ENCODE data around the gene CMPK2.
"Not testable (repeated sequence)": the region's sequence is repeated elsewhere in the genome, so short reads cannot be mapped to it uniquely, and the experiment has no call there.

Gene CMPK2, protein sequence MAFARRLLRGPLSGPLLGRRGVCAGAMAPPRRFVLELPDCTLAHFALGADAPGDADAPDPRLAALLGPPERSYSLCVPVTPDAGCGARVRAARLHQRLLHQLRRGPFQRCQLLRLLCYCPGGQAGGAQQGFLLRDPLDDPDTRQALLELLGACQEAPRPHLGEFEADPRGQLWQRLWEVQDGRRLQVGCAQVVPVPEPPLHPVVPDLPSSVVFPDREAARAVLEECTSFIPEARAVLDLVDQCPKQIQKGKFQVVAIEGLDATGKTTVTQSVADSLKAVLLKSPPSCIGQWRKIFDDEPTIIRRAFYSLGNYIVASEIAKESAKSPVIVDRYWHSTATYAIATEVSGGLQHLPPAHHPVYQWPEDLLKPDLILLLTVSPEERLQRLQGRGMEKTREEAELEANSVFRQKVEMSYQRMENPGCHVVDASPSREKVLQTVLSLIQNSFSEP

DNA sequence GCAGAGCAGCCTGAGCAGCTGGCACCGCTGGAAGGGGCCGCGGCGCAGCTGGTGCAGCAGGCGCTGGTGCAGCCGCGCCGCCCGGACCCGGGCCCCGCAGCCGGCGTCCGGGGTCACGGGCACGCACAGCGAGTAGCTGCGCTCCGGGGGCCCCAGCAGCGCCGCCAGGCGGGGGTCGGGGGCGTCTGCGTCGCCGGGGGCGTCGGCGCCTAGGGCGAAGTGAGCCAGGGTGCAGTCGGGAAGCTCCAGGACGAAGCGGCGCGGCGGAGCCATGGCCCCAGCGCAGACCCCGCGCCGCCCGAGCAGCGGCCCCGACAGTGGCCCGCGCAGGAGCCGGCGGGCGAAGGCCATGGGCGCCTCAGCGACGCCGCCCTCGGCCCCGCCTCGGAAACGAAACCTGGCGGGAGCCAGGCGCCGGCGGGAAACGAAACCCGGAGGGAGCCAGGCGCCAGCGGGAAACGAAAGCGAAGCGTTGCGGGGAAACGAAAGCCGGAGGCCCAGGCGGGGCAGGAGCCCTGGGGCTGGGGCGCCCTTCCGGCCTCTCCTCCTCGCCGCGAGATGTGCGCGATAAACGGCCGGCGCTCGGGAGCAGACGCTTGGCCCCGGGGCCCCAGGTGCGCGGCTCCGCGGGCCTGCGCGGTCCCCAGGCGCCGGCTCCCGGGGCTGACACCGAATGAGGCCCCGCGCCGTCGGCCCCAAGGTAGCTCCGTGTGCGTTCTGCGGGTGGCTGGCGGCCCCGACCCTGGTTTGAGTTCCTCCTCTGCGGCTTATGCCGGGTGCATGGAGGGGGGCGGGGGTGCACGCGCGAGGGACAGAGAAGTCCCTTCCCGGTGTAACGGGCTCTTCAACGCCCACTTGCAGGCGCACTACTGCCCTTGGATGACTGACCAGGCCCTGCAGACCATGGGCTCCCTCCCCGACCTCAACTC, at the start of gene CMPK2:
Gene CMPK2, minus strand, starts transcription at position 562 of the 929 bp plus-strand sequence. Its CDS starts 211 bp downstream, at position 351.
- DNase-seq, result peak; percentile 95

DNA sequence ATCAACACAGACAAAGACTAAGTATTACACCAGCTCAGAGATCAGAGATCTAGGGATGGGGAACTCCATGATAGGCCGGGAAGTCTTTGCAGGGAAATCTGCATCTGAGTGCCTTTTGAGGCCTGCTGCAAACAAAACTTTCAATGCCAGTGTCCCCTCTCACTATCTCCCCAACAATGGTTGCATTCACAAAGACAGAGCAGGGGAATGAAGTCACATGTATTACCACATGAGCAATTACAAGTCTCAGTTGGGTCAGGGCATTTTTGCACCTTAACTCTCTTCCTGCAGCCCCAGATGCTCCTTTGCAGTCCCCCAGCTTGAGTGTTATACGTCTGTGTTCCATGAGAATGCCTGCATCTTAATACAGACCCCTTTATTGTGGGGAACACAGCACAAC, 49.7 kb upstream of the CMPK2 start:
- no peak for DNase-seq

DNA sequence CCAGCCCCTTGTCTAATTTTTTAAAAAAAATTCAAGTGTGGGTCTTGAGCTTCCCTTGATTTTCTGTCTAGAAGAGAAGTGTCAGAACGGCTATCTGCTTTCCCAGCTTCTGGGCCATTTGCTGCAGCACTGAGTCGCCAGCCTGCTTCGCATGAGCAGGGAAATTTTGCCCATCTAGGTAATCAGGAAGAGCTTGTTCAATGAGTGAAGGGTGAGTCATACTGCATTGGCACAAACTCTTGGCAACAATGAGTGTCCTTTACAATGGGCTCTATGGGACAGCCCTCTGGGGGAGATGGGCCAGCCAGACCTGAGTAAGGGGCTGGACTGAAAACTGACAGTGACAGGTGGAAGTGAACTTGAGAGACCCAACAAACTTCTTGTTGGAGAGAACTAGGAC, 49.1 kb upstream of the CMPK2 start:
- DNase-seq, result no peak

DNA sequence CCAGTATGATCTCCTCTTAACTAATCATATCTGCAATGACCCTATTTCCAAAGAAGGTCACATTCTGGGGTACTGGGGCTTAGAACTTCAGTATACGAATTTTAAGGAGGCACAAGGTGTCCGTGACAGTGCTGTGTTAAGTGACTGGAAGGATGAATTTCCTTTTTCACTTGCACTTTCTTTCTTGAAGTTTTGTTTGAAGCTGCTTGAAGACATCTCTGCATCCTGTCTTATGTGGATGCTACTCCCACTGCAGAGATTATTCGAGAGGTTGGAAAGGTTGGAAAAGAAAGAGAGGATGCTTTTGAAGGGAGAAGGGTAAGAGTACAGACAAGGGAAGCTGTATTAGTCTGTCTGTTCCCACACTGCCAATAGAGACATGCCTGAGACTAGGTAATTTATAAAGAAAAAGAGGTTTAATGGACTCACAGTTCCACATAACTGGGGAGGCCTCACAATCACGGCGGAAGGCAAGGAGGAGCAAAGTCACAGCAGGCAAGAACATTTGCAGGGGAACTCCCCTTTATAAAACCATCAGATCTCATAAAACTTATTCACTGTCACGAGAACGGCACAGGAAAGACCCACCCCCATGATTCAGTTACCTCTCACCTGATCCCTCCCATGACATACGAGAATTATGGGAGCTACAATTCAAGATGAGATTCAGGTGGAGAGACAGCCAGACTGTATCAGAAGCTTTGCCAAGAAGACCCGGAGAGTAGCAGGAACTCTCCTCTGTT, 47.9 kb upstream of the CMPK2 start:
- DNase-seq, result no peak

DNA sequence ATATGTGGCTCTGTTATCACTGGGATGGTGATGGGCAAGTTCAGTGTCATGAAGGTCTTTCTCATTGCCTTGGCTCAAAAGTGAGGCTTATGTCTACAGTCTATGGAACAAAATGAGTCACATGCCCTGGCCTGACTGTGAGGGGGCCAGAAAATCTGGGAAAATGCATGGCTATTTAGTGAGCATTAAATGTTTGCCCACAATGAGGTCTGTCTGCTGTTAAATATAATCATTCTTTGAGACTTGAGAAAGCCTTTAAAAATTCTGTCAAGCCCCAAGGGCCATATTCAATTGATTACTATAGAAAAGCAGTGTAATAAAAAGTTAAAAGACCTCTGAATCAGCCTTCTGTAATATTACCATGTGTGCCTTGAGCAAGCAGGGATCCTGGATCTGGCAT, 46.0 kb upstream of the CMPK2 start:
- no peak for DNase-seq

DNA sequence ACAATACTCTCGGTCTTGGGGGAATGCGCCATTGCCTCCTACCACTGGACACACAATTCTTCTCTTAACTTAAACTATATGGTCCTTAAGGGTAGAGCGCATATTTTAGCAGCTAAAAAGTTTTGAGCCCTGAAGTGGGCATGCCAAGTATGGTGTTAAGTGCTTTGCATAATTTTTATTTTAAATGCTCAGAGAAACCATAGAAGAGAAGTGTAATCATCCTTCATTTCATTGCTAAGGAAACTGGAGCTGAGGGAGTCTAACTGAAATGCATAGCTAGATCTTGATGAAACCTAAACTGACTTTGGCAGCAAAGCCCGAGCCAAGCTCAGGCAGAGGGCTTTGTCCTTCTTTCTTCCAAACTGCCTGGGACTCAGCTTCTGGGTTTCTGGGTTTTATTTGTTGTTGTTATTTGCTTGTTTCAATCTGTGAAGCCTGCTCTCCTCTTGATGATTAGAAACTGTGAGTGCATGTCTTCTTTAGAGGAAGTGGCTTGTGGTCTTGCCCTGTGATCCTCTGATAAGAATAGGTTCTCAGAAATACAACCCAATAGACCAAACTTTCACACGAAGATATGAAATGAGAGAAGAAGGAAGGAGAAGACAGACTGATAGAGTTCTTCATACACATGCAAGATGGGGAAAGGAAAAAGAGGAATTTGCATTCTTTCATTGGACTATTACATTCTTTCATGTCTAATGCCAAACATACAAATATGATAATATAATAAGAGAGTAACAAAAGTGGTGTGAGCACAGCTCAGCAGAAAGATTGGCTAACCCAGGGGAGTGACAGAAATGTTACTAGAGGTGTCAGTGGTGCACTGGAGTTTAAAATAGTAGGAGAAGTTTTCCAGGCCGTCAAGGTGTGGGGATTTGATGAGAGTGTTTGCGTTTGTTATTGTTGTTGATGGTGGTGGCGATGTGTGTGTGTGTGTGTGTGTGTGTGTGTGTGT, 44.0 kb upstream of the CMPK2 start:
- no peak for DNase-seq

DNA sequence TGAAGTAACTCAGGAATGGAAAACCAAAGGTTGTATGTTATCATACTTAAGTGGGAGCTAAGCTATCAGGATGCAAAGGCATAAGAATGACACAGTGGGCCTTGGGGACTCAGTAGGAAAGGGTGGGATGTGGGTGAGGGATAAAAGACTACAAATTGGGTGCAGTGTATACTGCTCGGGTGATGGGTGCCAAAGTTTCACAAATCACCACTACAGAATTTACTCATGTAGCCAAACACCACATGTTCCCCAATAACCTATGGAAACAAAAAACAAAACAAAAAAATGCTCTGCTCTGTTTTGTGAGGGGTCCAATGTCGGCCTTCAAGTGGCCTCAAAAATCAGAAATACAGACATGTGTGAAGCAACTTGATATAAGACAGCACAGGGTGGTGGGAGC, 42.6 kb upstream of the CMPK2 start:
- DNase-seq, result no peak

DNA sequence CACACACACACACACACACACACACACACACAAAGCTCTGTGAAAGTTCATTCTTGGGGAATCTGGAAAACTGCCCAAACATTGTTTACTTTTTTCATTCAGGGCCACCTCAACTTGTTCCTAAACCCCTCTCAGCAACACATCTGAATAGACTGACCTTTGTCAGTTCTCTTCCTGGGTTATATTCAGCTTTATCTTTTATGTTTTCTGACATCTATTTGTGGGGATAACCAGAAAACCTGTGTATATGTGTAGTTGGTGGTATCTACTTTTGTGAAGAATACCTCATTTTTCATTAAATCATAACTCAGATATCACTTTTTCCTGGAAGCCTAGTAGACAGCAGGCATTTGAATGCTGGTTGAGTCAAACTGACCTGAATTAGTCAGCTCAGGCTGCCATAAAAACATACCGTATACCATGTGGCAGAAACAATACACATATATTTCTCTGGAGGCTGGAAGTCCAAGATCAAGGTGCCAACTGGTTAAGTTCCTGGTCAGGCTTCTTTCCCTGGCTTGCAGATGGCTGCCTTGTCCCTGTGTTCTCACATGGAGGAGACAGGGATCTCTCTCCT, 40.5 kb upstream of the CMPK2 start:
- DNase-seq, result no peak

DNA sequence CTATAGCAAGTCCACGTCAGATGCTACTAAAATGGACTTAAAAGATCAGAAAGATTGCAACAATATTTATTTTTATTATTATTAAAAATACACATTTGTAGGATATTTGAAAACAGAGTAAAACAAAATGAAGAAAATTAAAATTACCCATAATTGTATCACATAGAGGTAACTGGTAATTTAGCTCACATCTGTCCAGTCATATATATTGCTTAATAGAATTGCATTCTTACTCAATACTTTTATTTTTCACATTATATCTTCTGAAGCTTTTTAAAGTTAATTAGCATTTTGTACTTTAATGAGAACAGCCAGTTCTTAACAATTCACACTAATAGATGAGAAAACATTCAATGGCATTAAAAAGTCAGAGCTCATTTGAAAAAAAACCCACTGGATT, 40.0 kb upstream of the CMPK2 start:
- no peak for DNase-seq

DNA sequence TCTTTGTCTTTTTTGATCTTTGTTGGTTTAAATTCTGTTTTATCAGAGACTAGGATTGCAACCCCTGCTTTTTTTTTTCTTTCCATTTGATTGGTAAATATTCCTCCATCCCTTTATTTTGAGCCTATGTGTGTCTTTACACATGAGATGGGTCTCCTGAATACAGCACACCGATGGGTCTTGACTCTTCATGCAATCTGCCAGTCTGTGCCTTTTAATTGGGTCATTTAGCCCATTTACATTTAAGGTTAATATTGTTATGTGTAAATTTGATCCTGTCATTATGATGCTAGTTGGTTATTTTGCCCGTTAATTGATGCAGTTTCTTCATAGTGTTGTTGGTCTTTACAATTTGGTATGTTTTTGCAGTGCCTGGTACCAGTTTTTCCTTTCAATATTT, 36.9 kb upstream of the CMPK2 start:
- not testable (repeated sequence) for DNase-seq

DNA sequence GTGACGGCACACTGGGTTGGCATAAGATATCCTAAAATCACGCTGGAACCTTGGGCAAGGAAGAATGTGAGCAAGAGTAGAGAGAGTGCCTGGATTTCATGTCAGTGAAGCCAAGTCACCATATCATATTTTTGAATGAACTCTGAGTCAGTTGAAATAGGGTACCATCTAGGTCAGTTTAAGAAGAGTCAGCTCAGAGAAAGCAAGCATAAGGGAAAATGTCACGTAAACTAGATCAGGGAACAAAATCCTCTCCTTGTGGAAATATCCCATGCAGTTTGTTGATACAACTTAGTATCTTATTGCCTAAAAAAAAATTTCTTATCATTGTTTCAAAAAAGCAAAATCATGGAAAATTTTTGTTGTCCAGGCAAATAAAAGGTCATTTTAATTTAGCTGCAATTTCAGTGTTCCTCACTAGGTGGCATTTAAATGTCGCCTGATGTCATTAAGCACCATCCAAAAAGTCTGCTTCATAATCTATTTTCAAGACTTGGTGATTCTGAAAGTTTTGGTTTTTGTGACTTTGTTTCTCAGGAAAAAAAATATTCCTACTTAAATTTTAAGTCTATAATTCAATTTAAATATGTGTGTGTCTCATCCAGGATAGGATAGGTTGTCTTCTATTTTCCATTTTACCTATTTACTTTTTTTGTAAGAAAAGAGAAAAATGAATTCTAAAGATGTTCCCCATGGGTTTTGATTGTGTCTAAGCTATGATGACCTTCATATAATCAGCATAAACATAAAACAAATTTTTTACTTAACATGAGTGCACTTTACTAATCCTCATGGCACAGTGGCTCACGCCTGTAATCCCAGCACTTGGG, 31.4 kb upstream of the CMPK2 start:
- no peak for DNase-seq

DNA sequence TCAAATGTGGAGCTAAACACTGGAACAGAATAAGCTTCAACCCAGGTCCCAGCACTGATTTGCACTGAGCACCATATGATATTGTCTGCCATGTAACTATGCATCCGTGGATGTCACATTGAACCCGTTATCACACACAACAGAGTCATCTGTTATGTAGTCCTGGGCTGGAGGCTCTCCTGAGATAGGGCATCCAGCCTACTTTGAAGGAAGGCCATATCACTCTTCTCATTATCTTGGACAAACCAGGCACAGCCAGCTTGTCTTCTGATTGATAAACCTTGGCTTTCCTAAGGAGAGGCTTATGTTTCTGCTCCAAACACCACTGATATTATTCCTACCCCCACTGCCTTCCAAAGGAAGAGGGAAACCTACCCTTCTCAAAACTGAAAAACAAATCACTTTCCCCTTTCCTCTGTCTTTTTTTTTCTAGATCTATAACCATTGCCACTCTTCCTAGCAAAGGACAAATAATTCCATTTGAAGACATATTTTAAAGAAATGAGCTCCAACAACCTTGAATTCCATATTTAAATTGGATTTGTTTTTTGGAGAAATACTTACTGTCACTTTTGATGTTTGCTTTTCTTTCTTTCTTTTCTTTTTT, 28.3 kb upstream of the CMPK2 start:
- no peak for DNase-seq

DNA sequence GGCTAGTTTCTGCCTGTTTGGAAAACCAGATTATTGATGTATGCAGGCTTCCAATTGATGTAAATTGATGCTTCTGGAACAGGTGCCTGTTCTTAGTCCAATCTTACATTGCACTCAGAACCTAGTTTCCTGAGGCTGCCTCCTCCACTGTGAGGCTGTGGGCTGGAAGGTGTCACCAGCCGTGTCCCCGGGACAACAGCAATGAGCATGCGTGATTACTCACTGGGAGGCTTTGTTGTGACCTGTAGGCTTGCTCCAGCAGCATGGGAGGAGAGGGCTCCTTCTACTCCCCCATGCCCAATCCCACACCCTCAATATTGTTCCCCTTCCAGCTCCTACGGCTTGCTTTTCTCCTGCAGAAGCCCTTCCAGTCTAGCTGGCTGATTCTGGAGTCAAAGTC, 23.0 kb upstream of the CMPK2 start:
- no peak for DNase-seq

DNA sequence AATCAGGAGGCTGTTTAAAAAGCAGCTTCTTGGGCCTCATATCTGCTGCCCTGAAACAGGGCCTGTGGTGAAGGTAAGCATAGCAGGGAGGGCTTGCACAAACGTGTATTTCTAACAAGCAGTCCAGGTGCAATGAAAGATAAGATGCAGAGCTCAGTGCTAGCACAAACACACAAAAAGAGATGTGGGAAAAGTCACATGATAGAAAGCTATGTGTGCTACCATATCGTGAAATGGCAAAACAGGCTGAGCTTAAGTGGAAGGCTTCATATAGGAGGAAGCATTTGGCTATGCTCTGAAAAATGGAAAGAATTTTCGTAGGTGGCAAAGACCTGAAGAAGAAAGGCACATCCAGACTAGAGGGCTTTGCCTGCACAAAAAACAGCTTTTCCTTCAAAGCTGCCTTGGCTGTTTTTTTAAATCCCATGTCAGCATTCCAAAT, 22.1 kb upstream of the CMPK2 start:
- DNase-seq, result no peak

DNA sequence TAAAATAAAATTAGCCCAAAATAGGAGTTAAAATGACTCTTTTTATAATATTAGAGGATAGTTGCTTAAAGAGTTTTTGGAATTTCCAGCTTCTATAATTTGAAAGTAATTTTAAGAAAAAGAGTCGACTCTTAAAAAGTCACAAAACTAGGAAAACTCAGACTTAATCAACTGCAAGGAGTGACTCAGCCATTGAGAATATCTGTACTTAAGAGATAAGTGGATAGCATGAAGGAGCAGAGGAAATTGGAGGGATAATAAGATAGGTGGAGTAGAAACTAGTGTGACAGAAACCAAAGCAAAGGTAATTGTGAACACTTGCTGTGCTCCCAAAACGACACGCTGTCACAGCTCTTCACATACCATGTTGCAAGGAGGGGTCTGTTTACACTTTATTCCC, 20.3 kb upstream of the CMPK2 start:
- no peak for DNase-seq

DNA sequence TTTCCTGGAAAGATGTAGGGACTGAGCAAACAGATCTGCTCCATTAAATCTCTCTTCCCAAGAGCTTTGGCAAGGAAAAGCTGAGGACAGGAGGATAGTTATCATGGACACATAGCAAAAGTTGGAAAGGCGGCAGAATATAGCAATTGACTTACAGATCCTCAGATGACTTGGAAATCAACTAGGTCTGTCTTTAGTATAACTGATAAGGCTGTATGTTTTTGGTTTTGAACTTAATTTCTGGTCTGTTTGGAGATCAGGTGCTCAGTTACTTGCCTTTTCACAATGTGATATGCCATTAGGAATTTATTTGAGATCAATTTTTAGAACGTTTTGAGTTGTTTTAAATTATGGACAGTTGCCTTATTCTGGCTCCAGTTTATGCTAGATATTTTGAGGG, 19.8 kb upstream of the CMPK2 start:
- DNase-seq, result no peak

DNA sequence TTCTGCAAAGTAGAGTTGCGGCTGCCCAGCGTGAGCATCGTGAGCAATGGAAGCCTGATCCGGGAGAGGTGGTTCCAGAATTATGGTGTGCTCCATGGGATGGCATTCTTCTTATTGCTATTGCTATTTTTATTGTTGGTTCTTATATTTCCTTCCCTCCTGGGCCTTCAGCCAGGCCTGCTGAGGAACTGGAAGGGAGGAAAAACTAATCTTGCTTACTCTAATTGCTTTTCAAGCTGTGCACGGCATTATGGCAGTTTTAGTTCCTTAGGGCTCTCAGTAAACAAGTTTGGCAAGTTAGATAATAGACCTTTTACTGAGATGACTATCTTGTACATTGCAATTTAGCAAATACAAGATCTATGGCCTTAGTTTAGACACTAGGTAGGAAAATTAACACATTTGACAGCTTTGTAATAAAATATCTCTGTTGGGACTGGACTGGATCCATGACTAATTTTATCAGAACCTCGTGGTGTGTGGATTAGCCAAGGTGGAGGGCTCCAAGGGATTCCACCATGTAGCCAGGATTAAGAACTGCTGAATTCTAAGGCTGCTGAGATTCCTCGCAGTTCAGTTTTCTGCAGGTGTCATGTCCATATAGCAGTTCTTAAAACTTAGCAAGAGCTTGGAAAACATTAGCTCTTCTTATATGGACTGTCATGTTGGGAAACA, 17.9 kb upstream of the CMPK2 start:
- DNase-seq, result no peak

DNA sequence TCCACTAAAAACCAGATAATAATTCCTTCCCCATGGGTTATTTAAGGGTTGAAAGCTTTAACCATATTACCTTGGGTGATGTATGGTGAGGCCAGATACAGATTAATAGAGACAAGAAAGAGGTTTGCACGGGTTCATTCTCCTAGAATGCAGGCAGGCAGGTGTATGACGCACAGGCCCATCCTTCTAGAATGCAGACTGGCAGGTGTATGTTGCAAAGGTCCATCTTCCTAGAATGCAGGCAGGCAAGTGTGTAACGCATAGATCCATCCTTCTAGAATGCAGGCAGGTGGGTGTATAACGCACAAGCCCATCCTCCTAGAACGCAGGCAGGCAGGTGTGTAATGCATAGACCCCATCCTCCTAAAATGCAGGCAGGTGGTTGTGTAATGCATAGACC, 15.8 kb upstream of the CMPK2 start:
- DNase-seq, result no peak

DNA sequence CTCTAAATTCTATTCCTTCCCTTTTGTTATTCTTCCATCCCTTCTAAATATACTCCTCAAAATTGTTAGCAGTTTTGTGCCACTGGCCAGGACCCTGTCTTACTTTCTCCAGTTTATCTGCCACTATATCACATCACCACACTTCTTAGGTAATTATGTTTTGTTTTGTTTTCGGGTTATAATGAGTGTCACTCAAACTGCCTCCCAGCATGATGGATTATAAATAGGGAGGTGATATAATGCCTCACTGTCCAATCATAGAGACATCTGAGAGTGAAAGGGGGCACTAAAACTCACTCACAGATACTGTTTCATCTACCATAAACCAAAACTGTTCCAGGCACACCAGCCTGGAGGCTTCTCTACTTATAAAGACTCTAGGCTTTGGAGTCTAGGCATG, 15.3 kb upstream of the CMPK2 start:
- DNase-seq, result no peak
